NCI-H446 (cell line): ENCODE data around the gene FXYD3.
"Not testable (repeated sequence)": the region's sequence is repeated elsewhere in the genome, so short reads cannot be mapped to it uniquely, and the experiment has no call there.

Source experiments
- DNase-seq, 2 experiments: peaks; one replicate each; lab custom pipeline; 2025; lab: John Stamatoyannopoulos, UW

The FXYD3 gene

GRCh38 chr19:35125270-35125717 lies 9.7 kb downstream of the FXYD3 start:
- no peak for DNase-seq

- no peak for DNase-seq
Observed at GRCh38 chr19:35125749-35126623, 10.4 kb downstream of the FXYD3 start.

GRCh38 chr19:35126624-35126959 lies 11.0 kb downstream of the FXYD3 start:
- no peak for DNase-seq

GRCh38 chr19:35127871-35128270 lies 12.2 kb downstream of the FXYD3 start:
- no peak for DNase-seq

- no peak for DNase-seq
Observed at GRCh38 chr19:35128398-35129057, 12.9 kb downstream of the FXYD3 start.

- DNase-seq, result not testable (repeated sequence)
Observed at GRCh38 chr19:35129724-35130274, 14.2 kb downstream of the FXYD3 start.

GRCh38 chr19:35130761-35131720 lies 15.4 kb downstream of the FXYD3 start:
- no peak for DNase-seq

GRCh38 chr19:35132254-35132653 lies 16.6 kb downstream of the FXYD3 start:
- DNase-seq, result no peak

GRCh38 chr19:35133826-35134225 lies 18.2 kb downstream of the FXYD3 start:
- no peak for DNase-seq

- DNase-seq, result no peak
Observed at GRCh38 chr19:35134601-35135242, 19.1 kb downstream of the FXYD3 start, which contains the start of gene LGI4. TSS of gene LGI4 (minus strand) at chr19:35135059. CDS start at chr19:35134680, 379 bp downstream.

GRCh38 chr19:35135389-35135909 lies 19.8 kb downstream of the FXYD3 start:
- DNase-seq, result peak; percentile 18 to 48

GRCh38 chr19:35136231-35136630 lies 20.6 kb downstream of the FXYD3 start:
- no peak for DNase-seq

- no peak for DNase-seq
Observed at GRCh38 chr19:35136977-35137702, 21.5 kb downstream of the FXYD3 start.

GRCh38 chr19:35138305-35138892 lies 22.8 kb downstream of the FXYD3 start, which contains the start of gene FXYD1:
TSS of gene FXYD1 (plus strand) at chr19:35138824. CDS start at chr19:35140080, 1,256 bp downstream.
- DNase-seq, result no peak

- no peak for DNase-seq
Observed at GRCh38 chr19:35140207-35140961, 24.8 kb downstream of the FXYD3 start.

GRCh38 chr19:35140962-35141836 lies 25.6 kb downstream of the FXYD3 start:
- peak in 1 of 2 experiments; percentile 71 for DNase-seq

GRCh38 chr19:35141837-35142605 lies 26.4 kb downstream of the FXYD3 start:
- DNase-seq, result no peak
